ENCODE results near the gene PTP4A1.

PTP4A1 gene

GRCh38 chr6:63537959-63538300 is 34.4 kb upstream of the PTP4A1 start:
- TF ChIP-seq CTCF (IDR thresholded peaks at IDR 0.05; ENCODE audit: low read depth, low read length, missing control alignments): no peak

GRCh38 chr6:63538550-63538949 is 33.7 kb upstream of the PTP4A1 start:
- in situ Hi-C loops (cut with HindIII; ENCODE audit: low sequenced_read_pairs): no loop called here
- TF ChIP-seq CTCF (IDR thresholded peaks at IDR 0.05; ENCODE audit: low read depth, low read length, missing control alignments): no peak
- DNase-seq (ENCODE audit: low read depth): no peak
- no peak overlapping the region for H3K4me3 ChIP-seq (ENCODE audit: low read depth, low read length)

More at GRCh38 chr6:63537959-63538300, 34.4 kb upstream of the PTP4A1 start:
- no peak overlapping the region for H3K4me3 ChIP-seq (ENCODE audit: low read depth, low read length)
- in situ Hi-C loops (cut with HindIII; ENCODE audit: low sequenced_read_pairs): no loop called here
- no peak for DNase-seq (ENCODE audit: low read depth)

GRCh38 chr6:63543001-63543400 is 29.3 kb upstream of the PTP4A1 start:
- DNase-seq (ENCODE audit: low read depth): no peak
- H3K4me3 ChIP-seq (ENCODE audit: low read depth, low read length): no peak overlapping the region
- in situ Hi-C loops (cut with HindIII; ENCODE audit: low sequenced_read_pairs): no loop called here
- TF ChIP-seq CTCF (IDR thresholded peaks at IDR 0.05; ENCODE audit: low read depth, low read length, missing control alignments): no peak

GRCh38 chr6:63543982-63544381 is 28.3 kb upstream of the PTP4A1 start:
- TF ChIP-seq CTCF (IDR thresholded peaks at IDR 0.05; ENCODE audit: low read depth, low read length, missing control alignments): no peak
- in situ Hi-C loops (cut with HindIII; ENCODE audit: low sequenced_read_pairs): no loop called here
- DNase-seq (ENCODE audit: low read depth): no peak
- H3K4me3 ChIP-seq (ENCODE audit: low read depth, low read length): no peak overlapping the region

- in situ Hi-C loops (cut with HindIII; ENCODE audit: low sequenced_read_pairs): no loop called here
- no peak for TF ChIP-seq CTCF (IDR thresholded peaks at IDR 0.05; ENCODE audit: low read depth, low read length, missing control alignments)
- no peak overlapping the region for H3K4me3 ChIP-seq (ENCODE audit: low read depth, low read length)
- DNase-seq (ENCODE audit: low read depth): no peak
Observed at GRCh38 chr6:63546236-63546635, 26.0 kb upstream of the PTP4A1 start.

- no peak for DNase-seq (ENCODE audit: low read depth)
- no peak for TF ChIP-seq CTCF (IDR thresholded peaks at IDR 0.05; ENCODE audit: low read depth, low read length, missing control alignments)
- in situ Hi-C loops (cut with HindIII; ENCODE audit: low sequenced_read_pairs): no loop called here
- H3K4me3 ChIP-seq (ENCODE audit: low read depth, low read length): no peak overlapping the region
Observed at GRCh38 chr6:63546697-63547096, 25.6 kb upstream of the PTP4A1 start.

GRCh38 chr6:63549076-63549475 is 23.2 kb upstream of the PTP4A1 start:
- H3K4me3 ChIP-seq (ENCODE audit: low read depth, low read length): no peak overlapping the region
- in situ Hi-C loops (cut with HindIII; ENCODE audit: low sequenced_read_pairs): no loop called here
- TF ChIP-seq CTCF (IDR thresholded peaks at IDR 0.05; ENCODE audit: low read depth, low read length, missing control alignments): no peak
- no peak for DNase-seq (ENCODE audit: low read depth)

All from astrocyte of the cerebellum (primary cell).